HG03097 (cell line): ENCODE results near the gene BRD3OS.

ENCODE experiments used
- ATAC-seq: cut with Tn5 transposase; IDR thresholded peaks from one replicate; pipeline ENCODE4 v1.9.1; 2021; ENCODE audit not compliant: unreplicated experiment, low FRiP score

Gene BRD3OS

GRCh38 chr9:134032456-134033222, 7.4 kb downstream of the BRD3OS start:
- ATAC-seq: no peak

GRCh38 chr9:134033516-134034214, 8.4 kb downstream of the BRD3OS start:
- ATAC-seq: no peak

- ATAC-seq: no peak
Observed at GRCh38 chr9:134034215-134035040, 9.1 kb downstream of the BRD3OS start.

- ATAC-seq: no peak
Observed at GRCh38 chr9:134035041-134036039, 10.1 kb downstream of the BRD3OS start.

GRCh38 chr9:134036130-134036529, 10.8 kb downstream of the BRD3OS start:
- ATAC-seq: no peak

GRCh38 chr9:134037641-134038040, 12.4 kb downstream of the BRD3OS start:
- ATAC-seq: no peak

- ATAC-seq: no peak
Observed at GRCh38 chr9:134039386-134040175, 14.3 kb downstream of the BRD3OS start.

GRCh38 chr9:134040176-134040565, 14.9 kb downstream of the BRD3OS start:
- ATAC-seq: no peak

GRCh38 chr9:134040781-134041648, 15.7 kb downstream of the BRD3OS start:
- ATAC-seq: no peak

- ATAC-seq: no peak
Observed at GRCh38 chr9:134041649-134041962, 16.3 kb downstream of the BRD3OS start.

GRCh38 chr9:134043531-134043988, 18.3 kb downstream of the BRD3OS start:
- ATAC-seq: no peak

GRCh38 chr9:134044944-134045343, 19.7 kb downstream of the BRD3OS start:
- ATAC-seq: no peak

- ATAC-seq: no peak
Observed at GRCh38 chr9:134045841-134046544, 20.7 kb downstream of the BRD3OS start.

GRCh38 chr9:134046894-134047681, 21.8 kb downstream of the BRD3OS start:
- ATAC-seq: no peak

- ATAC-seq: no peak
Observed at GRCh38 chr9:134047868-134048581, 22.7 kb downstream of the BRD3OS start.

- ATAC-seq: no peak
Observed at GRCh38 chr9:134048582-134048968, 23.3 kb downstream of the BRD3OS start.
